ENCODE measurements around the gene SLC2A13. TPM values are rescaled to one million over a fixed set of nuclear protein-coding genes. Genes with fewer than 3 reads are reported as not detected.
"Not testable (repeated sequence)": the region's sequence is repeated elsewhere in the genome, so short reads cannot be mapped to it uniquely, and the experiment has no call there.

SLC2A13 gene
- total RNA-seq, 1 donor from 2014 or later: 12.0 TPM

DNA sequence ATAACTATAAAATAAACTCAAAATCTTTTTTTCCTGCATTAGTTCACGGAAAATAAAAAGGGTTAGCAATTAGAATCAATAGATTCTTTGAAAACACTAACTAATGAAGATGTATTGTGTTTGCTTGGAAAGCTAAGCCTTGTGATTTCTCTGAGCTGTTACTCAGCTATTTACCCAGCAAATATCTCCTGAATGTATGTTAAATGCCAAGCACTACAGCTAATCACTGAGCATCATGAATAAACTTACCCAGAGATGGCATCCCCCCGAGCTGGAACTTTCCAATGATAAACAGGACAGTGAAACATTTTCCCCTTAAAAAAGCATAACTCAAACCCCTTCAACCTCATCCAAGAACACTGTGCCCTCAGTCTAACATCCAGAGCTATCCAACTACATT lies 71.2 kb downstream of the SLC2A13 start:
- DNase-seq: no peak

DNA sequence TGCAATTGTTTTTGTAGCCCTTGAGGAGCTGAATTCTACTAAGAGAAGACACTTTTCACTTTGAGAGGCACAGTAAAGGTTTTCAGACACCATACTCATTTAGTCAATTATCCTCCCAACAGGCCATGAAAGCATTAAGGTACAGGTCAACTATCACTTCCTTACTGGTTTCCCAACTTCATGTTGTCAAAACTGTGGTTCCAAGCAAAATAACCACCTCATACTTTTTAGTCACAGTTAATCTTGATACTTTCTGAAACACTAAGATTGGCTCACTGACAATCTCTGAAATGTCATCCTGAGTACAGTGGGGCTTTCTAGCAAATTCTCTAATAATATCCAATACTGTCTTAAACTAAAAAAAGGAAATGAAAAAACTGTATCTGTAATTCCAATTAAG lies 71.7 kb downstream of the SLC2A13 start:
- DNase-seq: no peak

DNA sequence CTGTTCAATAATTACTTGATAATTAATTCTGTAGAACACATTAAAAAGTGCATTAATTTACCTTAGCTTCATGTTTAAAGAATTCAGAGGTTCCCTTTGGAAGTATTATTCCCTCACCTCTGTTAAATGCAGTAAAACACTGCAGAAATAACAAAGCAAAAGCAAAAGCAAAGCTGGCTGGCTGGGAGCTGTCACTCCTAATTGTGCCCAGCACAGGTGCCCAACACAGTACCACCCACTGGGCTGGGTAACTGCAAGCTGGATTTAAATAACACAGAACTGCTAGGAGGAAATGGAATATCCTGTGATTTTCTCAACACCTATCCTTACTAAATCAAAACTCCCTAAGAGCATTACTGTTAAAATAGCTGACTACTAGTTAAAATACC lies 72.6 kb downstream of the SLC2A13 start:
- DNase-seq: no peak

DNA sequence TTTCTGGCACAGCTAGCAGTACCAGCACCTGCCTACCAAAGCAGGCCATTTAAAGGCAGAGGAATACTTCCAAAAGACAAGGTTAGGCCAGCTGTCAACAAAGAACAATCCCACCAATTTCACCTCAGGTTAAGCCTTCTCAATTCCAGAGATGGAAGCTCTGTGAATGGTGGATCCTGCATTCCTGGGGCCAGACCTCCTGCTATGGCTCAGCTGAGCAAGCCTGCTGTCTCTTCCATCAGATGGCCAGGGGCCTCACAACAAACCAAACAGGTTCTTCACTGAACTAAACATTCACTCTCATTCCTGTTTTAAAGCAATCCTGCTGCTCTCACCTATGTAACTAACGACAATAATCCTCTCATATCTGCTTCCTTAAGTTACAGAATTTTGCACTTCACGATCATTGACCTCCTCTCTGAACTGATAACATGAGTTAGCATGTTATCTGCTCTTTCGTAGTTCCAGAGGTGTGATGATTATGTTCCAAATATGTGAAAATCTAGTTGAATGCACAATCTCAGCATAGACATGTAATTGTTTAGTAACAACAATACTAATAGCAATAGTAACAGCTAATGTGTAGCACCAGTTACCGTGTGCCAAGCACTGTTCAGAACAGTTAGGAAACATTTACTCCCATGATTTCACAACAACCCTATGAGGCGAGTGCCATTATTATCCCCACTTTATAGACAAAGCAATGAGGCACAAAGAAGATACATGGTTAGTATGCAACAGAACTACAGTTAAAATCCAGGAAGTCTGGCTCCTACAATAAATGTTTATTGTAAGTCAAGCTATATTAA lies 73.2 kb downstream of the SLC2A13 start:
- DNase-seq: no peak

DNA sequence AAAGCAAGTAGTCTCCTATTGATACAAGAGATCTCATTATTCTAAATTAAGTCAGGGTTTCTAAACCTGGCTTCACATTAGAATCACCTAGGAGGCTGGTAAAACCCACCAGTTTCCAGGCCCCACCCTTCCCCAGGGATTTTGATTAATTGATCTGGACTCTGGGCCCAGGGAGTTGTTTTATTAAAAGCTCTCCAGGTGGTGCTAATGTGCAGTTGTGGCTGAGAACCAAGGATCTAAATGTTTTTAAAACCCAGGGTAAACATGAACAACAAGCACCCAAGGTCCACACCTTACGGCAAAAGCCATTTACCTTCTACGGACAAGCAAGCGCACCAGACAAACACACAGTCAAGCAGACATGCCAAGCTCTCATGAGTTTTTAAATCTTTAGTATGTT lies 73.9 kb downstream of the SLC2A13 start:
- DNase-seq: no peak

DNA sequence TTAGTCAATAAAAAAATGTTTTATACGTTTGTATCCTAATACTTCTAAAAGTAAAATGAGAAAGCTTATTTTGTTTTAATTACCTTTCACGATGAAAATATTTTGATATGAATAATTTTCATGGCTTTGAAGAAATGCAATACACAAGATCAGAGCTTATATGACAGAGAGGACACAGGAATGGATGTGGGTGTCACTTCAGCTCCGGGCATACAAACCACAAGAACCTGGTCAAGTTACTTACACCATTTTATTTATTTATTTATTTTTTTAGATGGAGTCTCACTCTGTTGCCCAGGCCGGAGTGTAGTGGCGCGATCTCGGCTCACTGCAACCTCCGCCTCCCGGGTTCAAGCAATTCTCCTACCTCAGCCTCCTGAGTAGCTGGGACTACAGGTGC lies 74.9 kb downstream of the SLC2A13 start:
- DNase-seq: not testable (repeated sequence)

DNA sequence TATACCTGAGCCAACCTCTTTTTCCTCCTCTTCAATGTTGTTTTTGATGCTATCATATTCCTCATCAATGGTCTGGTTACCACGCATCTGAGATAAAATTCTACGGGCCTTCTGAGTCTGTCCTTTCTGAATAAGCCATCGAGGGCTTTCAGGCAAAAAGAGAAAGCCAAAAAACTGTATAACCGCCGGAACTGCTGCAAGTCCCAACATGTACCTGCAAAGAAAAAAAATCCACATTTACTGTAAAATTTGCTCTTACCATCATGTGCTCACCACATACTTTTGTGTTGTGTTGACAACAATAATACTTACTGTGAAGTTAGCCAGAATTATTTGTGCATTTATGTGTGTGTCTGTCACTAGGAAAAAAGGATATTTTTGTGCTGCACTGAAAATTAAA lies 77.6 kb downstream of the SLC2A13 start:
- DNase-seq: no peak

DNA sequence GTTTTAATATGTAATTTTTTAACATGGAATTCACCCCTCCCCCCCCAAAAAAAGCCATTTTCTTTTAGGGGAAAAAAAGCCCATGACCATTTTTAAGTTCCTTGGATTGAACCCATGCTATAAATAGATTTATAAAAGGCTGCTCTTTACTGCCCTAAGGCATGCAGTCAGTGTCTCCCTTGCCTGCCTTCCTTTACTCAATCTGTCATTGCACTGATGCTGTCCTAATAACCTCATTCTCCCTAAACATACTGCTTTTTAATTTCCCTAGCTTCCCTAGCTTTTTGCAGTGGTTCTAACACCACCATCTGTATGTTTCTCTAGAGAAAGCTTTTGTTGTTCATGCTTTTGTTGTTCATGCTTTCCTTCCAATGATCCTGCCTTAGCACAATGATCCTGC lies 83.0 kb downstream of the SLC2A13 start:
- no peak for DNase-seq

DNA sequence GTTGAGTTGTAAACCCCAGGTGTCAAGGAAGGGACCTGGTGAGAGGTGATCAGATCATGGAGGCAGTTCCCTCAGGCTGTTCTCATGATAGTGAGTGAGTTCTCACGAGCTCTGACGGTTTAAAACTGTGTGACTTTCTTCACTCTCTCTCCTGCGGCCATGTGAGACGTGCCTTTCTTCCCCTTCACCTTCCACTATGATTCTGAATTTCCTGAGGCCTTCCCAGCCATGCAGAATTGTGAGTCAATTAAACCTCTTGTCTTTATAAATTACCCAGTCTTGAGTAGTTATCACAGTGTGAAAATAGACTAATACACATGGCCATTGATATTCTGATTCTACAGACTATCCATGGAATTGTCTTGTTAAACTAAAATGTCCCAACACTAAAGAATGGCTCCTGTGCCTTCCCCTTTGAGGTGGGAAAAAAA lies 85.6 kb downstream of the SLC2A13 start:
- DNase-seq: no peak

DNA sequence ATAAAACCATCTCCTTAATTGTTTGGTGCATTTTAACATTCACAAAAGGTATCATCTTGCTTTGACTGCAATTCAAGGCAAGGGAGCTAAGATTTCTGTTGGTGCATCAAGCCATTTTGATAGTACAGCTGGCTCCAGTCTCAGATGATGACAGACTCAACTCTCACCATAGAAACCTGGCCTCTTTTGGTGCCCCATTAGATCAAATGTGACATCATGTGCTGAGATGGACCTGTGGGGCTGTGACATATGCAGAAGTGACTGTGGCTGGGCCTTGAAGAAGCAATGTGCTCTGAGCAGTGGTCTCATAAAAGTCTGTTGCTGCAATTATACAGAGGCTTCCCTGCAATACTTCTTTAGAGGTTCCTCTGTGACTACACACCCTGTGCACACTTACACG lies 88.4 kb downstream of the SLC2A13 start:
- no peak for DNase-seq

DNA sequence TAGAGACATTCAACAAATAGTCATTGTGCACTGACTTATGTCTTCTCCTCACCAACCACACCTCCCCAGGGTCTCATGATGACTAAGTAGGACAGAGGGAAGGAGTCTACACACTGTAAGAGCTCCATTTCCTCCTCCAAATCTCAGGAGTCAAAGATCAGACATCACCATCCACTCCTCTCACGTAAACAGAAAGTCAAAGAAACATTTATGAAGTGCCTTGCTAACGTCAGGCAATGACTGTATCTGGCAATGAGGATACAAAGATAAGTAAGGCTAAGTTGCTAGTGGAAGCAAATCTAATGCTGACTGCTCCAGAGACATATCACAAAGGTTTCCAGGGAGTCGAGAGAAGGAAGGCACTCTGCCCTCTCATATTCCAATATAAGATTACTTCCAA lies 88.9 kb downstream of the SLC2A13 start:
- no peak for DNase-seq

DNA sequence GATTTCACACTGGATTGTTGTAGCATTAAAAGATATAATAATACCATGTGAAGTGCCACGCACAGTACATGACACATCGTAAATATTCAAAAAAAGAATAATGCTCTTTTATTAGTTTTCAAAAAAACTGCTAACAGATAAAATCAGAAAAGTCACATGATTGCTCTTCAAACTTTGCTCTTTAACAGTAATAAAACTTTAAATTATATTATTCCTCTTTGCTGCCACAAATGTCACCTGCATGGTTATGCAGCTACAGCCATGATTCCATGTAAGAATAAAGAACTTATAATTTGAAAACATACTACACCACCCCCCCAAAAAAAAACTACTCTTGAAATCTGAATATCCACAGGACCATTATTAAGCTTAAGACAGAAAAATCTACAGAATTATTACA lies 90.0 kb downstream of the SLC2A13 start:
- DNase-seq: no peak

DNA sequence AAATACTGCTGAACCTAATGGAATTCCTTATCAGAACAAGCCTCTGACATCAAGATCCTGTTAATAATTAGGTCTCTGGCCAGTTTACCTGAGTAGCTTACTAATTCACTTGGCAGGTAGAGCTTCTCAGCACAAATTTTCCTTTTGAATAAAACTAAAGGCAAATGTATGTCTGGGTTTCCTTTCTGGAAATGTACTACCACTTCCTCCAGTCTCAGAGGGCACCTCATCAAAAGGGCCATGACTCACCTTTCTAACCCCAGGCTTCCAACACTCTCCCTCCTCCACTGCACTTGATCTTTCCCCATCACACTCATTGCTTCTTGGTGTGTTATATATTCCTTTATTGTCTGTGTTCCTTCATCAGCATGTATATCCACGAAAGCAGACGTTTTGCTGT lies 90.5 kb downstream of the SLC2A13 start:
- DNase-seq: no peak

DNA sequence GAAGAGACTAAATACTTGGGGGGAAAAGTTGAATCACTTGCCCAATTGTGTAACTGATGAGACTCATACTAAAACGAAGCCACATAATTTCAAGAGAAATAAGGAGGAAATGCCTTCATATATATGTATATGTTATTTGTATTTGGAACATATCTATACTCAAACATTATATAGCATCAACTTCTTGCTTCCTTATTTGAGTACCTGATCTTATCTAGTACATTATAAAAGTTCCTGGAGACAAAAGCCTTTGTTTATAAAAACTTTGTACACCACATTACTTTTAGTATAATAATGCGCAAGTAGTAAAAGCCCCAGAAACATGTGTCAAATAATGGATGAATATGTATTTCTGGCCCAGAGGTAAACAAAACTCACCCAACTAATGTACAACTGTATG lies 92.0 kb downstream of the SLC2A13 start:
- no peak for DNase-seq

DNA sequence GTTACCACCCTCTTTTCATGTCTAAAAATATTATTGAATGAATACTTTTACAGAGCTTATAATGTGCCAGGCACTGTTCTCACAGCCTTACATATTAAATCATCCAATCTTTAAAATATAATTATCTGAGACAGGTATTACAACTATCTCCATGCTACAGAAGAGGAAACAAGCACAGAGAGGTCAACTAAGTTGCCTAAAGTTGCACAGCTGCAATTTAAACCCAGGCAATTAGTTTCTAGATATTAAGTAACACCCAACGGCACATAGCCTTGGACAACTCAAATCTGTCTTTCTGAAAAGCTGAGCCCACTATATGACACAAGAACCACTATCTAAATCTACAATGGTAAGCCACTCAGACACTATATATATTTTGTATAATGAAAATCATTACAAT lies 92.6 kb downstream of the SLC2A13 start:
- DNase-seq: no peak

DNA sequence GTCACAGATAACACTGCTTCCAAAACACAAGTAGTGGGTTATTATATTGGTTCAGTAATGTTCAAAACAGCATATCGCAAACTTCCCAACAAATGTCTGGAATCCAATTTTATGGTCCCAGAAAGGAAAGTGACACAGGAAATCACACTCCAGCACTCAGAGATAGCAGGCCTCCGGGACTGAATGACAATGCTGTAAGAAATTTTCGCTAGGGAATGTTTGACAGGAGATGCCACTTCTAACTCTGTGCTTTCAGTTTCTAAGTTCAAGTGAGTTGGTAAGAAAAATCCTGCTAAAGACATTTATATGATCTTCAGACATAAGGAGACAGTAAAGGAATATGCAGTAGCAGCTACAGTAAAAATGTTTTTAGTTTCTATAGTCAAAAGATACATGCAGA lies 93.2 kb downstream of the SLC2A13 start:
- no peak for DNase-seq

DNA sequence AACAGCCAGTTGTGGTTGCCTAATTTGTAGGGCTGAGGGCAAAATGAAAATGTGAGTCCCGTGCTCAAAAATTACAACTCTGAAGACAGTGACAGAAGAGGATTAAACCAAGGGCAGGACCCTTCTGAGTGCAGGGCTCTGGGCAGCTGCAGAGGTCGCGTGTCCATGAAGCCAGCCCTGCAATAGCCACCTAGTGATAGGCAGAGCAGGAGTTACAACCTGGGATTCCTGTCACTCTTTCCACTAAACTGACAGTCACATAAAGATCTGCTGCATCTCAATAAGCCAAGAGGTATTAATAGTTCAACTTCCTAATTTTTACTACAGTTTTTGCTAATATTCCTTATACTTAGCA lies 94.1 kb downstream of the SLC2A13 start:
- DNase-seq: no peak

DNA sequence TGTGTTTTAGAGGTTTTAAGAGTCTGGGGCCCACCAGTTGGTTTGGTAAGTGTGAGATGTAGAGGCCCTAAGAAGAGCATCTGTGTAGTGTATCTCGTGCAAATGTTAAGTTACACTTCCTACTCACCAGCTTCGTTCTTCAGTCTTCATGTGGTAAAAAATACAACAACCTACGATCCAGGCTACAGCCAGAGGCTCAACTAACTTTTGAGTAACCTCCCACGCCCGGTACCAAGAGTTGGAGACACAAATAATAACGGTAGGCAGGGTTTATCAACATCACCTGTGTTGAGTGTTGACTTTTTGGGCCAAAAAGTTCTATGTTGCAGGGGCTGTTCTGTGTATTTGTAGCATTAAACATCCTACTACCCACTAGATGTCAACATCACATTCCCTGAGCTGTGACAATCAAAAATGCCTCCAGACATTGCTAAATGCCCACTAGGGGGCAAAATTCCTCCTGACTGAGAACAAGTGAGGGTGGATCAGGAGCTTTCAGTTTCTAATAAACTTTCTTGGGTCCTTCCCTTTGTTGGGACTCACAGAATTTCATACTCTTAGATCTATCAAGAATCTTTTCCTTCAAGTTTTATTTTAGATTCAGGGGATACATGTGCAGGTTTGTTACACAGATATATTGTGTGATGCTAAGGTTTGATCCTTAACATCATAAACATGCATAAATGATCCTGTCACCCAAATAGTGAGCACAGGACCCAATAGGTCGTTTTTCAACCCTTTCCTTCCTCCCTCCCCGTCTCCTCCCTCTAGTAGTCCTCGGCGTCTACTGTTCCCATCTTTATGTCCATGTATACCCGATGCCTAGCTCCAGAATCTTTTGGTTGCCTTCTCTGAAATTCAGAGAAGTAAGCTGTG lies 94.7 kb downstream of the SLC2A13 start:
- DNase-seq: peak; percentile 71

DNA sequence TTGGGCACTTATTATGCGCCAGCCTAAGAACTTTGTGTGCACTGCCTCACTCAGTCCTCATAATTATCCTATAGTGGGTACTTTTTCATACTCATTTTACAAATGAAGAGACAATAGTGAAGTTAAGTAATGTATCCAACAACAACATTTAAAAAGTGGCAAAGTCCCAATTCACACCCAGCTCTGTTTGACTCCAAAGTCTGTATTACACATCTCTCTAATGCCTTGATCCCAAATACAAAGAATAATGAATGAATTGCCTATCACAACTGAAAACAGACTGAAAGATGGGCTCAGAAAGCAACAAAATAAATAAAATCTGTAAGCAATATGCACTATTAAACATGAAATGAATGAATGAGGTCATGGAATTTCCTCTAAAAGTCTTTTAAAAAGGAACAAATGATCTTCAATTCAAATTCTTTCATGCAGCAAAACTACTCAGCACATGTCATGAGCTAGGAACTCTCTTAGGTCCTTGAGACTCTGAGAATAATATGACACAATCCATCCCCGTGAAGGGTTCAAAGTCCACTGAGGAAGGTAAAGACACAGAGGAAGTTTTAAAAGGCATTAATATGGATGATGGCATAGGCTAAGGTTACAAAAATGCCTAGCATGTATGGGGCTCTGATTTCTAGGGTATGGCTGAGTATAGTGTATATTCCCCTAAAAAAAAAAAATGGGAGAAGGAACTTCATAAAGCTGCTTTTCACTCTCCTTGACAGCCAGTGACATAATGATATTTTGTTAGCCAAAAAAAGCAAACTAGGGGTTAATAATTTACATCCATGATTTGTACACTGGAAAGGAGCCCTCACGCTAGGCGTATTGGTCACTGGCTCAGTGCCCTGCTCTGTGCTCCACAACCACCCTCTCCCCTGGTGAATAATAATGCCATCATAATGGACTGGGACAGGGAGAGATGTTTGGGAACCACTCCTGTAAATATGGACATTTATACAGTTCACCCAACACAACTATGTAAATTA lies 103.4 kb downstream of the SLC2A13 start:
- no peak for DNase-seq

DNA sequence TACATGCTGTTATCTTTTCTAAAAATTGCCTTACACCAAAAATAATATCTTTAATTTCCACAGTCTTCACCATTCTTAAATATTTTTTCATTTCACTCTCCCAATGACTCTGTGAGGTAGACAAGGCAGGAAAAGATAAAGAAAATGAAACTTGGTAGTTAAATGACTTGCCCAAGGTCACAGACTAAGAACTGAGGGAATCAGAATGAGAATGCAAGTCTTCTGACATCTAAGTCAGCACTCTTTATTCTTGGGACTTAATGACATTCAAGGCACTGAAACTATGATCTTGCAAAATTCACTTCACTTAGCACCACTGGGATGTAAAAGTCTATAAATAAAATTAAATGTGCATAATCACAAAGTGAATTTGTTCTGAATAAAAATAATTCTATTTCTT lies 104.5 kb downstream of the SLC2A13 start:
- no peak for DNase-seq

DNA sequence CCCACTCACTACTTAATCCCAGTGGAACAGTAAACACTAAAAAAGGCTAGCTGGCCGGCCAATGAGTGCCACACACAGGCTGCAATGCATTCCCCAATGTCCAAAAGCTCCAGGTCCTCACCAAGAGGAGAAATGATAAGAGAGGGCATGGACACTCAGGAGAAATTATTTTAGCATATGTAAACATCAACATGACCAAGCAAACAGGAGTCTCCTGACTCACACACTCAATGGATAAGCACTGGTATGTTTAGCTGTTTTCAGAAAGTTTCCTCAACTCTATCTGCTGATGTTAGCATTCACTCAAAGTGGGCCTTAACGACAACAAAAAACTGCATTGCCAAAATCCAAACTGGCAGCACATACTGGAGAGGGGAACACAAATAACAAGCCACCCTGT lies 105.0 kb downstream of the SLC2A13 start:
- DNase-seq: no peak

DNA sequence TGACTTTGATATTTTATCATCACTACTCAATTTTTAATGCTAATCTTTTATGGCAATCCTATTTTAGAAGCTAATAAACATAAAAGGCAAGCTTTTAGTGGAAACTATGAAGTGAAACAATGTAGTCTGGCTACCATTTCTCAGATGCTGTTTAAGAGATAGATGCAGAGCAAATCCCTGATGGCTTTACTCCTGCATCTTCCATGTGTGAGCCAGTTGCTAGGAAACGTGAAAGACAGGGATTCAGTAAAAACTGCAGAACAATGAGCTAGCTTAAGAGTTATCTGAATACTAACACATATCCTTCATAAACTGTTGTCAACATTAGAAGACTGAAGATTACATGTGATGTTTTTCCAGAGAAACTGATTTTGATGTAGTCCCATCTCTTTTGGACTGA lies 112.6 kb downstream of the SLC2A13 start:
- DNase-seq: no peak

Data from tongue (tissue), 2 donors.